SK-N-SH (cell line): ENCODE data around the gene GNAS. TPM values are rescaled to one million over a fixed set of nuclear protein-coding genes. Genes with fewer than 3 reads are reported as not detected.
"Not testable (repeated sequence)": the region's sequence is repeated elsewhere in the genome, so short reads cannot be mapped to it uniquely, and the experiment has no call there.

Experiments
- CTCF ChIA-PET: fragments of 300-600, 350-600 bp; formaldehyde crosslinking; extraction: SDS; loops from one replicate; lab custom pipeline; 2021; lab: Yijun Ruan, JAX
- POLR2A ChIA-PET: fragments of 350-600 bp; sonication (Branson Sonifier 250); formaldehyde crosslinking; extraction: SDS; loops from one replicate; lab custom pipeline; 2020; ENCODE audit warnings: antibody characterized with exemption, inconsistent platforms; lab: Yijun Ruan, JAX
- DNase-seq: peaks from one replicate; pipeline ENCODE4 v3.0.0; 2012
- H2AFZ ChIP-seq: fragments of 200-600 bp; sonication (generic); 2 replicates; pipeline ENCODE4 v1.8.1; 2016; ENCODE audit warnings: antibody characterized with exemption, mild to moderate bottlenecking, low read depth
- H3F3A ChIP-seq: fragments of 200-600 bp; sonication (generic); replicated peaks from 2 replicates; pipeline ENCODE3; 2016; ENCODE audit warnings: antibody characterized with exemption, mild to moderate bottlenecking; ENCODE audit not compliant: insufficient read depth
- H3K27ac ChIP-seq, 2 experiments: fragments of 200-500 bp in 1 of 2; fragments of 200-600 bp in 1 of 2; sonication (Bioruptor generic) in 1 of 2; sonication (generic), shearing (Covaris generic) in 1 of 2; 2 replicates each; pipeline versions ENCODE4 v1.5.1 to v1.6.1; 2014 to 2016; ENCODE audit warnings: low read depth in 2 of 2, inconsistent platforms in 1 of 2, low read length in 1 of 2, mild to moderate bottlenecking in 1 of 2, mixed read lengths in 1 of 2
- H3K27me3 ChIP-seq: fragments of 200-600 bp; sonication (generic), shearing (Covaris generic); 2 replicates; pipeline ENCODE4 v1.6.1; 2016; ENCODE audit warnings: mixed run types; ENCODE audit not compliant: insufficient read depth
- H3K36me3 ChIP-seq, 2 experiments: fragments of 200-500 bp in 1 of 2; fragments of 200-600 bp in 1 of 2; sonication (Bioruptor generic) in 1 of 2; sonication (generic) in 1 of 2; replicated peaks in 1 of 2; 2 replicates each; pipeline versions ENCODE3 to v1.5.1; 2014 to 2016; ENCODE audit warnings: low read length in 1 of 2, mild to moderate bottlenecking in 1 of 2; ENCODE audit not compliant: insufficient read depth in 2 of 2, control insufficient read depth in 1 of 2
- H3K4me1 ChIP-seq, 2 experiments: fragments of 200-500 bp in 1 of 2; fragments of 200-600 bp in 1 of 2; sonication (Bioruptor generic) in 1 of 2; sonication (generic), shearing (Covaris generic) in 1 of 2; 2 replicates each; pipeline versions ENCODE4 v1.5.1 to v1.6.1; 2014 to 2016; ENCODE audit warnings: low read depth in 1 of 2, low read length in 1 of 2, mixed run types in 1 of 2; ENCODE audit not compliant: insufficient read depth in 2 of 2, control insufficient read depth in 1 of 2
- H3K4me2 ChIP-seq: fragments of 200-600 bp; sonication (generic), shearing (Covaris generic); 2 replicates; pipeline ENCODE4 v1.6.1; 2017; ENCODE audit warnings: mixed run types
- H3K4me3 ChIP-seq, 2 experiments: fragments of 200-500 bp in 1 of 2; fragments of 200-600 bp in 1 of 2; sonication (Bioruptor generic) in 1 of 2; sonication (generic), shearing (Covaris generic) in 1 of 2; 2 replicates each; pipeline versions ENCODE4 v1.5.1 to v1.8.1; 2014 to 2016; ENCODE audit warnings: low read depth in 2 of 2, inconsistent platforms in 1 of 2, low read length in 1 of 2, mild to moderate bottlenecking in 1 of 2, mixed read lengths in 1 of 2, moderate library complexity in 1 of 2
- H3K79me2 ChIP-seq: fragments of 200-600 bp; sonication (generic); 2 replicates; pipeline ENCODE4 v1.8.1; 2017; ENCODE audit warnings: mild to moderate bottlenecking; ENCODE audit not compliant: insufficient read depth
- H3K9ac ChIP-seq: fragments of 200-600 bp; sonication (generic); 2 replicates; pipeline ENCODE4 v1.6.1; 2017; ENCODE audit warnings: mixed run types
- H3K9me2 ChIP-seq: fragments of 200-600 bp; sonication (generic); 2 replicates; pipeline ENCODE4 v1.6.1; 2017; ENCODE audit warnings: mixed run types
- H3K9me3 ChIP-seq: fragments of 200-600 bp; sonication (generic); 2 replicates; pipeline ENCODE4 v1.6.1; 2017; ENCODE audit warnings: mixed run types, mild to moderate bottlenecking, moderate library complexity
- H4K20me1 ChIP-seq: fragments of 200-600 bp; sonication (generic); 2 replicates; pipeline ENCODE4 v1.6.1; 2017; ENCODE audit warnings: mild to moderate bottlenecking, mixed run types; ENCODE audit not compliant: insufficient read depth
- FOXM1 ChIP-seq: IDR thresholded peaks from 2 replicates; pipeline ENCODE4 v1.4.0; 2012; ENCODE audit warnings: low read depth, mild to moderate bottlenecking
- MAX ChIP-seq: IDR thresholded peaks from 2 replicates; pipeline ENCODE4 v1.4.0; 2012; ENCODE audit warnings: low read depth
- NFIC ChIP-seq: IDR thresholded peaks from 2 replicates; pipeline ENCODE4 v1.4.0; 2012; ENCODE audit warnings: borderline replicate concordance
- RXRA ChIP-seq: IDR thresholded peaks from 2 replicates; pipeline ENCODE4 v1.4.0; 2012; ENCODE audit warnings: low read depth, mild to moderate bottlenecking, borderline replicate concordance
- SIN3A ChIP-seq: IDR thresholded peaks from 2 replicates; pipeline ENCODE4 v1.6.1; 2012; ENCODE audit warnings: low read depth, mild to moderate bottlenecking, low read length, moderate library complexity, borderline replicate concordance
- SMC3 ChIP-seq: IDR thresholded peaks from 2 replicates; pipeline ENCODE4 v1.6.1; 2012; ENCODE audit warnings: low read depth, low read length, improper control_type of control experiment
- TEAD4 ChIP-seq: IDR thresholded peaks from 2 replicates; pipeline ENCODE4 v1.4.0; 2012; ENCODE audit warnings: mild to moderate bottlenecking, borderline replicate concordance; ENCODE audit not compliant: insufficient read depth
- USF2 ChIP-seq: fragments of 150-350 bp; IDR thresholded peaks from 2 replicates; pipeline ENCODE4 v1.6.1; 2017; ENCODE audit warnings: antibody characterized with exemption, low read length, low read depth, borderline replicate concordance
- WGBS: methylation state at CpG from one replicate; pipeline ENCODE4 v1.1.6; 2017; ENCODE audit warnings: low lambda C conversion rate; 5-methylcytosine and 5-hydroxymethylcytosine counted together
- polyA plus RNA-seq, 3 experiments: library from polyadenylated mRNA; depleted of rRNA; stranded (reverse); fragments of >200 nt; gene quantifications; 2 replicates each; pipeline ENCODE4 v1.2.3, GENCODE V29; 2012

Gene GNAS
- polyA plus RNA-seq, 1 of the 3 experiments (the other 2 are of a cell fraction): 1,562 TPM

GRCh38 chr20:58945965-58946631 is 93.6 kb downstream of the GNAS start:
- TF ChIP-seq SIN3A: no peak
- TF ChIP-seq, all 33 proteins: peak for 0
- Histone ChIP-seq H3K36me3 (no peaks in the 10 kb centered on the region), H3K27me3 (peaks cover 8% of the 10 kb centered on the region; the same call in 1 of the 2 replicates), H3K9me2 (no peaks in the 10 kb centered on the region), H3F3A (no peaks in the 10 kb centered on the region), H3K79me2 (no peaks in the 10 kb centered on the region), H3K27ac (no peak overlapping the region), H3K9me3 (no peaks in the 10 kb centered on the region), H3K9ac (no peak overlapping the region), H2AFZ (no peak overlapping the region), H3K4me2 (no peak overlapping the region), H3K4me1 (no peaks in the 10 kb centered on the region), H3K4me3 (no peak overlapping the region), H4K20me1 (no peaks in the 10 kb centered on the region)
- 68% methylated on average over 10 of the region's 10 CpGs for WGBS
- ChIA-PET POLR2A (no interaction called here), CTCF (no interaction called here)
- DNase-seq: no peak

GRCh38 chr20:58947797-58948388 is 95.4 kb downstream of the GNAS start:
- H3K9ac ChIP-seq, H4K20me1 ChIP-seq, DNase-seq, POLR2A ChIA-PET, H3K27ac ChIP-seq, H3K4me2 ChIP-seq, H3K9me2 ChIP-seq, H3K4me1 ChIP-seq, CTCF ChIA-PET, H3K9me3 ChIP-seq, H3K27me3 ChIP-seq, H3K4me3 ChIP-seq, H3K79me2 ChIP-seq, H3K36me3 ChIP-seq, H2AFZ ChIP-seq, H3F3A ChIP-seq: not testable (repeated sequence)
- WGBS: 71% methylated on average over 7 of the region's 7 CpGs

GRCh38 chr20:58950603-58951002 is 98.1 kb downstream of the GNAS start:
- no peaks in the 10 kb centered on the region for H4K20me1 ChIP-seq
- H3K4me1 ChIP-seq: no peaks in the 10 kb centered on the region
- no peaks in the 10 kb centered on the region for H3K9me2 ChIP-seq
- 71% methylated on average over 5 of the region's 5 CpGs for WGBS
- ChIA-PET CTCF (interaction anchor here (1.2 to 1.4 kb wide), 2 partner anchors 20 to 545 kb away, joined by 3 to 4 read pairs; no protein-coding TSS in a partner anchor), POLR2A (no interaction called here)
- no peak overlapping the region for H2AFZ ChIP-seq
- no peak overlapping the region for H3K27ac ChIP-seq
- H3K9ac ChIP-seq: no peak overlapping the region
- H3K9me3 ChIP-seq: no peaks in the 10 kb centered on the region
- H3K36me3 ChIP-seq: no peaks in the 10 kb centered on the region
- DNase-seq: no peak
- H3F3A ChIP-seq: no peaks in the 10 kb centered on the region
- no peaks in the 10 kb centered on the region; the same call in 1 of the 2 replicates for H3K27me3 ChIP-seq
- no peak overlapping the region for H3K4me3 ChIP-seq
- no peak overlapping the region for H3K4me2 ChIP-seq
- H3K79me2 ChIP-seq: no peaks in the 10 kb centered on the region
- TF ChIP-seq FOXM1 (no peak), NFIC (no peak), MAX (no peak), TEAD4 (no peak), SMC3 (no peak), RXRA (no peak), SIN3A (no peak), USF2 (no peak)
